A673 (cell line): ENCODE results near the gene CFAP100. TPM values are rescaled to one million over a fixed set of nuclear protein-coding genes. Genes with fewer than 3 reads are reported as not detected.

ENCODE experiments used
- BruUV-seq: library from RNA; stranded (reverse); fragments of 400-500 nt; replicated peaks from 2 replicates; lab custom pipeline; 2021; lab: Mats Ljungman, UMichigan
- CTCF ChIA-PET: fragments of 300-600 bp; sonication (Branson Sonifier 250); formaldehyde crosslinking; loops from one replicate; lab custom pipeline; 2022; ENCODE audit warnings: antibody characterized with exemption; lab: Charles Lee
- POLR2A ChIA-PET: fragments of 300-600 bp; sonication (Branson Sonifier 250); formaldehyde crosslinking; loops from one replicate; lab custom pipeline; 2022; ENCODE audit warnings: antibody characterized with exemption; ENCODE audit not compliant: low non-redundant PET; lab: Charles Lee
- DNase-seq: peaks from one replicate; pipeline ENCODE4 v3.0.0-alpha.2; 2015; ENCODE audit warnings: low spot score
- H3K27ac ChIP-seq: fragments of 200-600 bp; sonication (generic); 2 replicates; pipeline ENCODE4 v1.5.1; 2016; ENCODE audit warnings: mixed run types, low read depth, mild to moderate bottlenecking, mixed read lengths, antibody characterized with exemption, low read length; ENCODE audit not compliant: poor library complexity, severe bottlenecking
- H3K27me3 ChIP-seq: fragments of 200-600 bp; sonication (generic); replicated peaks from 2 replicates; pipeline ENCODE4 v1.6.1; 2017; ENCODE audit warnings: mixed run types, low read depth, mild to moderate bottlenecking, mixed read lengths, antibody characterized with exemption, low read length; ENCODE audit not compliant: insufficient read depth, poor library complexity
- H3K36me3 ChIP-seq: fragments of 200-600 bp; sonication (generic); 2 replicates; pipeline ENCODE4 v1.6.1; 2016; ENCODE audit warnings: mixed run types, mild to moderate bottlenecking, mixed read lengths, antibody characterized with exemption, low read length; ENCODE audit not compliant: insufficient read depth, poor library complexity, severe bottlenecking
- H3K4me1 ChIP-seq: fragments of 200-600 bp; sonication (generic); 2 replicates; pipeline ENCODE4 v1.6.1; 2017; ENCODE audit warnings: mixed run types, mild to moderate bottlenecking, mixed read lengths, antibody characterized with exemption, low read length; ENCODE audit not compliant: insufficient read depth, poor library complexity, severe bottlenecking
- H3K4me3 ChIP-seq: fragments of 200-600 bp; sonication (generic); 2 replicates; pipeline ENCODE4 v1.5.1; 2016; ENCODE audit warnings: low read depth, mixed run types, mild to moderate bottlenecking, mixed read lengths, low read length; ENCODE audit not compliant: poor library complexity, severe bottlenecking
- H3K9me3 ChIP-seq: fragments of 200-600 bp; sonication (generic); 2 replicates; pipeline ENCODE4 v1.6.1; 2016; ENCODE audit warnings: mixed run types, low read depth, mild to moderate bottlenecking, mixed read lengths, antibody characterized with exemption, low read length; ENCODE audit not compliant: poor library complexity, severe bottlenecking
- CTCF ChIP-seq: fragments of 300-800, 200-600 bp; sonication (generic); conservative IDR thresholded peaks from 2 replicates; pipeline ENCODE4 v1.5.1; 2017; ENCODE audit warnings: low read depth, mild to moderate bottlenecking, antibody characterized with exemption, low read length, moderate library complexity, mixed read lengths
- EZH2 ChIP-seq: fragments of 200-600 bp; sonication (generic); IDR thresholded peaks from 2 replicates; pipeline ENCODE4 v1.6.1; 2017; ENCODE audit warnings: borderline replicate concordance, low read depth, mild to moderate bottlenecking, mixed read lengths, antibody characterized with exemption, low read length; ENCODE audit not compliant: poor library complexity, severe bottlenecking
- intact Hi-C: fragments of 100-400 bp; cut with micrococcal nuclease; formaldehyde crosslinking; loops from one replicate; pipeline ENCODE4 v1.10.0; 2022; ENCODE audit not compliant: unreplicated experiment
- total RNA-seq: library from RNA; stranded (reverse); gene quantifications from 2 replicates; pipeline ENCODE4 v1.2.3, GENCODE V29; 2021

CFAP100 gene
- total RNA-seq, 1 experiment from 2014 or later, result not detected

- no peak for DNase-seq
- intact Hi-C loops, result no loop called here
- BruUV-seq, result no TSS peak
- ChIA-PET POLR2A (no interaction called here), CTCF (no interaction called here)
- Histone ChIP-seq H3K4me3 (no peak overlapping the region), H3K27me3 (no peaks in the 10 kb centered on the region), H3K27ac (no peak overlapping the region), H3K36me3 (no peaks in the 10 kb centered on the region), H3K4me1 (peaks cover 6% of the 10 kb centered on the region), H3K9me3 (no peaks in the 10 kb centered on the region)
- TF ChIP-seq EZH2 (no peak), CTCF (no peak)
Measured at GRCh38 chr3:126485956-126486355, 91.2 kb downstream of the CFAP100 start.

Other genes starting within 250 kb of the CFAP100 start
- gene ALDH1L1, start 214.3 kb upstream of the CFAP100 start, total RNA-seq, result 16.9 and 17.1 TPM in 2 replicates
- 32.1 and 32.6 TPM in 2 replicates for gene KLF15, start 37.5 kb upstream of the CFAP100 start, total RNA-seq
- 61.1 and 63.2 TPM in 2 replicates for gene ZXDC, start 81.0 kb downstream of the CFAP100 start, total RNA-seq
- gene UROC1, start 122.9 kb downstream of the CFAP100 start, total RNA-seq, result not detected in 2 replicates
- 0.35 TPM in 1 of 2 replicates, not detected in the other for gene CHST13, start 129.2 kb downstream of the CFAP100 start, total RNA-seq
- not detected in 2 replicates for gene C3orf22, start 164.0 kb downstream of the CFAP100 start, total RNA-seq